Measurements from ENCODE around the gene LYRM1. TPM values are rescaled to one million over a fixed set of nuclear protein-coding genes. Genes with fewer than 3 reads are reported as not detected.
"Not testable (repeated sequence)": the region's sequence is repeated elsewhere in the genome, so short reads cannot be mapped to it uniquely, and the experiment has no call there.

The LYRM1 gene
- total RNA-seq, 1 donor from 2014 or later = 21.7 TPM

DNA sequence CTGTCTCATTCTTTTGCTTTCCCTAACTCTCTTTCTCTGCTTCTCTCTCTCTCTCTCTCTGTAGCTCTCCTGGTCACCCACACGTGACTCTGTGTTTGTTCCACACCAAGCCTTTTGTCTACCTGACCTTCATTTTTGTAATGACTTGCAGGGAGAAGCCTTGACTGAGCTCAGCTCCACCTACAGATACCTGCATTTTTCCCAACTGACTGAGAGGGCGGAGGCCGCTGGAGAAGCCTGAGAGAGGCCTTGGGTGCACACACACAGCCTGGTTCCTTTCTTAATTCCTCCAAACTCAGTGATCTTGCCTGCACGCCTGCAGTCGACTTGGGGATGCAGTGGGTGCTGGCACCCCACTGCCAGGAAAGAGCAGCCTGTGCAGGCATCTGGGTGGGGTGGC, 68.8 kb downstream of the LYRM1 start:
- intact Hi-C loops (cut with micrococcal nuclease) = no loop called here

DNA sequence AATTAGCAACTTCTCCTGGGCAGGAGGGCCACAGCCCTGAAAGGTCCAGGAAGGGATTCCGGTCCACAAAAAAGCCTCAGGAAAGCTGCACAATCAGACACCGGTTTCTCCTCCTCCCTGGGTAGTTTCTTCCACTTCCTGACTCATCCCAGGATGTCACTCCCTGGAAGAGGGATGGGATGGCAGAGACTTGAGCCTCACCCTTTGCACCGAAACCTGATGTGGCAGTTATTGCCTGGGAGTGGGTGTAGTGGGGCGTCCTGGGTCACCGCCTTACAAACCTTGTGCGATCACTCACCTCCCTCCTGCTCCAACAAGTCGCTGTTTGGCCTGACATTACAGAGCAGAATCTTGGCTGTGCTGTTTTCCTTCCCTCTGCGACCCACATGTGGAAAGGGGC, 70.8 kb downstream of the LYRM1 start:
- intact Hi-C loops (cut with micrococcal nuclease) = no loop called here

DNA sequence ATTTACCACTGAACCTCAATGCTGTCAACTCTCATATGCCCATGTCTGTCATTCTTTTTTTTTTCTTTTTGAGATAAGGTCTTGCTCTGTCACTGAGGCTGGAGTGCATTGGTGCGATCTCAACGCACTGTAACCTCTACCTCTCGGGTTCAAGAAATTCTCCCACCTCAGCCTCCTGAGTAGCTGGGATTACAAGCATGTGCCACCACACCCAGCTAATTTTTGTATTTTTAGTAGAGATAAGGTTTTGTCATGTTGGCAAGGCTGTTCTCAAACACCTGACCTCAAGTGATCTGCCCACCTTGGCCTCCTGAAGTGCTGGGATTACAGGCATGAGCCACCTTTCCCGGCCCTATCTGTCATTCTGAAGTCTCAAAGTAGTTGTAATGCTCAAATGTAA, 72.6 kb downstream of the LYRM1 start:
- intact Hi-C loops (cut with micrococcal nuclease) = not testable (repeated sequence)

Other genes starting within 250 kb of the LYRM1 start
- gene ACSM1, start 203.1 kb upstream of the LYRM1 start, total RNA-seq = 0.14 and 0.36 TPM in 2 replicates
- 43.7 and 46.7 TPM in 2 replicates for gene THUMPD1, start 159.0 kb upstream of the LYRM1 start, total RNA-seq
- 4.3 and 5.5 TPM in 2 replicates for gene ACSM3, start 136.8 kb upstream of the LYRM1 start, total RNA-seq
- 16.3 and 17.2 TPM in 2 replicates for gene ERI2, start 94.3 kb upstream of the LYRM1 start, total RNA-seq
- 10.2 and 11.6 TPM in 2 replicates for gene REXO5, start 94.2 kb upstream of the LYRM1 start, total RNA-seq
- 12.0 and 13.0 TPM in 2 replicates for gene DCUN1D3, start 413 bp upstream of the LYRM1 start, total RNA-seq